ENCODE data around the gene PPP1R13B. TPM values are rescaled to one million over a fixed set of nuclear protein-coding genes. Genes with fewer than 3 reads are reported as not detected.
A peak's percentile ranks its signal among the peaks of the same experiment; 100 is the strongest.

PPP1R13B gene
- total RNA-seq, 1 donor from 2014 or later, result 63.9 TPM

DNA sequence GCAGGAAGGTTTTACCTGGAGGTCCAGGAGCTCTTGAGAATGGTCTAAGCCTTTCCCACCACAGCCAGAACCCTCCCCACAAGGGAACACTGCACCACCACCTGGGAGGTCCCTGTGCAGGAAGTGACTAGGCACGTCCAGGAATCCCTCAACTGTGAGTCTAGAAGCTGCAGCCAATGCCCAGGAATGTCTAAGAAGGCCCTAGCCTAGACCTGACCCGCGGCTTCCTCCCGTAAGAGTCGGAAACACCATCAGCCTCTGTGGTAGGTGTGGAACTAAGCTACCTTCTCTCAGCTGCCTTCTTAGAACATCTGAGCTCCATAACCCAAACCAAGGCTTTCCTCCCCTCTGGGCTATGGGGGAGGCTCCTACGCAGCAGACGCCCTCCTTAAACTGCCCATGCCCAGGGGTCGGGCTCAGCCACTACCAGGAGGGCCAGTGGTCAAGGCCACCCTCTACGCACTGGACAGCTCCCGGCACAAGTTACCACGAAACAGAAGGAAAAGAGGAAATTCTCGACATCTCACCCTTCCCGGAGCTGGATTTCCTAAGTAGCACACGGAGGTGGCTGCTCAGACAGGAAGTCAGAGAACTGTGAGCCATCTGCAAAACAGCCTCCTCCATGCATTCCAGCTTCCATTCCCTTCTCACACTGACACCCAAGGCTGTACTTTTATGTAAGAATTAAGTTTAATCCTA, 106.2 kb downstream of the PPP1R13B start:
- Mint-ChIP-seq H3K4me1 (ENCODE audit: unreplicated experiment) (peaks cover 26% of the 10 kb centered on the region), H3K36me3 (ENCODE audit: low read depth, unreplicated experiment) (peaks cover 56% of the 10 kb centered on the region), H3K27me3 (ENCODE audit: unreplicated experiment) (peaks cover 15% of the 10 kb centered on the region), H3K4me3 (ENCODE audit: unreplicated experiment) (no peak overlapping the region), H3K27ac (ENCODE audit: unreplicated experiment) (peak overlapping the region; percentile 89), H3K9me3 (ENCODE audit: unreplicated experiment) (no peaks in the 10 kb centered on the region)
- no peak for DNase-seq (ENCODE audit: low spot score)
- no peak for TF ChIP-seq CTCF (IDR thresholded peaks at IDR 0.05; ENCODE audit: unreplicated experiment)

DNA sequence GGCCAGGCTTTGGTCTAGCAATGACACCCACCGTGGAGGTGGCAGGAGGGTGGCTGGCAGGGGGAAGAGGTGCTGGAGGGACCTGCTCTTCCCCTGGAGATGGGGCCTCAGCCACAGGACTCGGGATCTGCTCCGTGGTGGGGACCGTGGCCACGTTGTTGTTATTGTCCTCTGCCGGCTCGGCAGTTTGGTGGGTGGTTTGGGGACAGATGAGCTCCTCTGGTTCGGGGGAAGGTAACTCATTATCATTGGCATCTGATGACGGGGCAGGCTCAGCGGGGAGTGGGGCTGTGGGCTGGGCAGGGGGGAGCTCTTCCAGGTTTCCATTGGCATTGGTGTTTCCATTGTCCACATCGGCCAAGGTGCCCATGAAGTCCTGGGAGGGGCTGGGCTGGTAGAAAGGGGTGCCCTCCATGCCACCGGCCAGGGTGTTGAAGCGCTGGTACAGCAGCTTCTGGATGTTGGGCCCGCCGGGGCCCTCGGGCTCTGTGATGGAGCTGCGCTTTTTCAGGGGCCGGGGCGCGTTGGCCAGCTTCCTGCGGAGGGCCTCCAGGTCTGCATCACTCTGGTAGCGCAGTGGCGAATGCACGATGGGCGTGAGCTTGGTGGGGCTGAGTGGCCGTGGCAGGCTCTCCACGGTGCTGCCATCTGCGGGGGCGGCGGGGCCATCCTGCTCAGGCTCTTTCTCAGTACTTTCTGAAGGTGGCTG, 107.4 kb downstream of the PPP1R13B start:
- no peak overlapping the region for H3K4me3 Mint-ChIP-seq (ENCODE audit: unreplicated experiment)
- peaks cover 15% of the 10 kb centered on the region for H3K27me3 Mint-ChIP-seq (ENCODE audit: unreplicated experiment)
- no peak for TF ChIP-seq CTCF (IDR thresholded peaks at IDR 0.05; ENCODE audit: unreplicated experiment)
- H3K9me3 Mint-ChIP-seq (ENCODE audit: unreplicated experiment), result no peaks in the 10 kb centered on the region
- peaks cover 28% of the 10 kb centered on the region for H3K4me1 Mint-ChIP-seq (ENCODE audit: unreplicated experiment)
- DNase-seq (ENCODE audit: low spot score), result no peak
- H3K36me3 Mint-ChIP-seq (ENCODE audit: low read depth, unreplicated experiment), result peaks cover 58% of the 10 kb centered on the region
- no peak overlapping the region for H3K27ac Mint-ChIP-seq (ENCODE audit: unreplicated experiment)

DNA sequence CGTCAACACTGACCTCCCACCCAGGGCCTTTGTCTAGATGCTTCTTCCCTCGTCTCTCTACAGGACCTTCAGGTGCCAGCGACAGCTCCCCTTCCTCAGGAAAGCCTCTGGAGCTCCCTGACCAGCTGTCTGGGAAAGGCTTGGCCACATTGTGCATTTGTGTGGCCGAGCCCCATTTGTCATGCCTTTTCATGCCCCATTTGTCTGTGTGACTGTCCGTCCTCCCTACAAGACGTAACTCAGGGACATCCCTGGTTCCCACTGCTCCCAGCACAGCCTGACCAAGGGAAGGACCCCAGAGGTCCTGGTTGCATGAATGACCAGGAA, 107.9 kb downstream of the PPP1R13B start:
- H3K4me3 Mint-ChIP-seq (ENCODE audit: unreplicated experiment), result no peak overlapping the region
- DNase-seq (ENCODE audit: low spot score), result no peak
- H3K27ac Mint-ChIP-seq (ENCODE audit: unreplicated experiment), result no peak overlapping the region
- H3K9me3 Mint-ChIP-seq (ENCODE audit: unreplicated experiment), result no peaks in the 10 kb centered on the region
- H3K36me3 Mint-ChIP-seq (ENCODE audit: low read depth, unreplicated experiment), result peaks cover 63% of the 10 kb centered on the region
- H3K27me3 Mint-ChIP-seq (ENCODE audit: unreplicated experiment), result peaks cover 15% of the 10 kb centered on the region
- peaks cover 34% of the 10 kb centered on the region for H3K4me1 Mint-ChIP-seq (ENCODE audit: unreplicated experiment)
- TF ChIP-seq CTCF (IDR thresholded peaks at IDR 0.05; ENCODE audit: unreplicated experiment), result no peak

DNA sequence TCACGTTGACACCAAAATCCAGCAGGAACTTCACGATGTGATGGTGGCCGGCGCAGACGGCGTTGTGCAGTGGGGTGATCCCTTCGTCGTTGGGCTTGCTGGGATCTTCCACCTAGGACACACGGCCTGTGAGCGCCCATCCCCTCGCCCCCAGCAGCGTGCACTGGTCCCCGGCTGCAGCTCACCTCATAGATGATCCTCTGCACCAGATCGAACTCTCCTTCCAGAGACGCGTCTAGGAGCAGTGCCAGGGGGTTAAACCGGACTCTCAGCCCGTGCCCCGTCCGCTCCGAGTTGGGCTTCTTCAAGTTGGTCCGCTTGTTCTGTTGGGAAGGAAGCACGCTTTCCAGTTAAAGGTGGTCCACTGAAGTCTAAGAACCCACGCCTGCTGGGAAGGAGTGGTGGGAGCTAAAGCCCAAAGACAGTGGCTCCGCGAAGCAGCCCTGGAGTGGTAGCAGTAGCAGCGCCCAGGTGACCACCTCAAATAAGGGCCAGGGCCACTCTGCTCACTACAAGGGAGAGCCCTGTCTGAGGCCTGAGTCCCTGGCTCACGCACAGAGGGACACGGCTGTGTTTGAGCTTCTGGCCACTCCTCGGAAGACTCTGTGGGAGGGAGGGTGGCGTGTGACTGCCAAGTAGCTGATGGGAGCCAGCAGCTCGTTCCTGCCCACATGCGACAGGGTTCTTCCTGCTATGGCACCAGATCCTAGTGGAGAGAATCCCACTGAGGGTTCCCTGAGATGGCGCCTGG, 108.5 kb downstream of the PPP1R13B start:
- TF ChIP-seq CTCF (IDR thresholded peaks at IDR 0.05; ENCODE audit: unreplicated experiment), result no peak
- H3K9me3 Mint-ChIP-seq (ENCODE audit: unreplicated experiment), result no peaks in the 10 kb centered on the region
- peaks cover 64% of the 10 kb centered on the region for H3K36me3 Mint-ChIP-seq (ENCODE audit: low read depth, unreplicated experiment)
- H3K27me3 Mint-ChIP-seq (ENCODE audit: unreplicated experiment), result peaks cover 15% of the 10 kb centered on the region
- no peak for DNase-seq (ENCODE audit: low spot score)
- peaks cover 34% of the 10 kb centered on the region for H3K4me1 Mint-ChIP-seq (ENCODE audit: unreplicated experiment)
- H3K4me3 Mint-ChIP-seq (ENCODE audit: unreplicated experiment), result peak overlapping the region; percentile 72
- H3K27ac Mint-ChIP-seq (ENCODE audit: unreplicated experiment), result no peak overlapping the region

Data from endothelial cell (in vitro differentiated cells).